Mucosa of stomach (tissue), 1 donor: Measurements from ENCODE around the gene TRIM40.
A peak's percentile ranks its signal among the peaks of the same experiment; 100 is the strongest.
"Not testable (repeated sequence)": the region's sequence is repeated elsewhere in the genome, so short reads cannot be mapped to it uniquely, and the experiment has no call there.

Experiments
- H3K27me3 ChIP-seq: one replicate; pipeline ENCODE4 v1.7.0; 2013; ENCODE audit warnings: mild to moderate bottlenecking, low read length; ENCODE audit not compliant: control insufficient read depth, insufficient read depth
- H3K36me3 ChIP-seq: one replicate; pipeline ENCODE4 v1.7.0; 2013; ENCODE audit warnings: low read length; ENCODE audit not compliant: control insufficient read depth, insufficient read depth
- H3K4me1 ChIP-seq: one replicate; pipeline ENCODE4 v1.7.0; 2013; ENCODE audit warnings: mild to moderate bottlenecking, low read length; ENCODE audit not compliant: control insufficient read depth, insufficient read depth
- H3K4me3 ChIP-seq: one replicate; pipeline ENCODE4 v1.7.0; 2013; ENCODE audit warnings: low read length
- H3K9ac ChIP-seq: one replicate; pipeline ENCODE4 v1.7.0; 2013; ENCODE audit warnings: mild to moderate bottlenecking, low read length, moderate library complexity
- H3K9me3 ChIP-seq: one replicate; pipeline ENCODE4 v1.7.0; 2013; ENCODE audit warnings: mild to moderate bottlenecking, low read length, moderate library complexity; ENCODE audit not compliant: control insufficient read depth
- donor health status: Pancreatic carcinoma.

TRIM40 gene

GRCh38 chr6:30102414-30102969 lies 33.4 kb upstream of the TRIM40 start:
- H3K36me3 ChIP-seq = no peaks in the 10 kb centered on the region
- no peaks in the 10 kb centered on the region for H3K9me3 ChIP-seq
- peaks cover 50% of the 10 kb centered on the region for H3K4me1 ChIP-seq
- peaks cover 7% of the 10 kb centered on the region for H3K27me3 ChIP-seq
- H3K9ac ChIP-seq = peak overlapping the region; percentile 55
- H3K4me3 ChIP-seq = peak overlapping the region; percentile 73

GRCh38 chr6:30102970-30103871 lies 32.7 kb upstream of the TRIM40 start:
- peak overlapping the region; percentile 73 for H3K4me3 ChIP-seq
- no peaks in the 10 kb centered on the region for H3K36me3 ChIP-seq
- peaks cover 42% of the 10 kb centered on the region for H3K4me1 ChIP-seq
- H3K9me3 ChIP-seq = no peaks in the 10 kb centered on the region
- peaks cover 7% of the 10 kb centered on the region for H3K27me3 ChIP-seq
- H3K9ac ChIP-seq = peak overlapping the region; percentile 55

GRCh38 chr6:30103872-30104179 lies 32.1 kb upstream of the TRIM40 start:
- Histone ChIP-seq H3K9ac (peak overlapping the region; percentile 55), H3K36me3 (no peaks in the 10 kb centered on the region), H3K27me3 (peaks cover 7% of the 10 kb centered on the region), H3K4me3 (peak overlapping the region; percentile 73), H3K9me3 (no peaks in the 10 kb centered on the region), H3K4me1 (peaks cover 39% of the 10 kb centered on the region)

GRCh38 chr6:30104661-30105060 lies 31.3 kb upstream of the TRIM40 start:
- H3K9me3 ChIP-seq = no peaks in the 10 kb centered on the region
- no peaks in the 10 kb centered on the region for H3K36me3 ChIP-seq
- H3K4me3 ChIP-seq = no peak overlapping the region
- no peak overlapping the region for H3K9ac ChIP-seq
- peaks cover 42% of the 10 kb centered on the region for H3K4me1 ChIP-seq
- peaks cover 7% of the 10 kb centered on the region for H3K27me3 ChIP-seq

- Histone ChIP-seq H3K27me3 (no peaks in the 10 kb centered on the region), H3K9ac (peak overlapping the region; percentile 74), H3K4me1 (peaks cover 21% of the 10 kb centered on the region), H3K4me3 (peak overlapping the region; percentile 14), H3K9me3 (no peaks in the 10 kb centered on the region), H3K36me3 (no peaks in the 10 kb centered on the region)
Observed at GRCh38 chr6:30111266-30111856, 24.6 kb upstream of the TRIM40 start.

GRCh38 chr6:30112402-30112994 lies 23.4 kb upstream of the TRIM40 start:
- Histone ChIP-seq H3K9me3 (no peaks in the 10 kb centered on the region), H3K27me3 (no peaks in the 10 kb centered on the region), H3K4me1 (peaks cover 21% of the 10 kb centered on the region), H3K4me3 (peak overlapping the region; percentile 14), H3K36me3 (no peaks in the 10 kb centered on the region), H3K9ac (peak overlapping the region; percentile 74)

- Histone ChIP-seq H3K36me3 (no peaks in the 10 kb centered on the region), H3K9ac (peak within 1 kb of the TSS; percentile 74), H3K27me3 (no peaks in the 10 kb centered on the region), H3K4me1 (peaks cover 21% of the 10 kb centered on the region), H3K9me3 (no peaks in the 10 kb centered on the region), H3K4me3 (peak within 1 kb of the TSS; percentile 47)
Observed at GRCh38 chr6:30113003-30113759, 22.8 kb upstream of the TRIM40 start, which contains the start of gene TRIM31. Gene TRIM31, minus strand, starts transcription at chr6:30113090. Its CDS starts 285 bp downstream, at chr6:30112805.

- peak overlapping the region; percentile 74 for H3K9ac ChIP-seq
- H3K36me3 ChIP-seq = no peaks in the 10 kb centered on the region
- peak overlapping the region; percentile 47 for H3K4me3 ChIP-seq
- H3K27me3 ChIP-seq = no peaks in the 10 kb centered on the region
- H3K4me1 ChIP-seq = peaks cover 18% of the 10 kb centered on the region
- no peaks in the 10 kb centered on the region for H3K9me3 ChIP-seq
Observed at GRCh38 chr6:30113841-30114240, 22.1 kb upstream of the TRIM40 start.

GRCh38 chr6:30116724-30117123 lies 19.2 kb upstream of the TRIM40 start:
- H3K27me3 ChIP-seq = no peaks in the 10 kb centered on the region
- no peak overlapping the region for H3K9ac ChIP-seq
- H3K9me3 ChIP-seq = no peaks in the 10 kb centered on the region
- no peaks in the 10 kb centered on the region for H3K36me3 ChIP-seq
- peaks cover 19% of the 10 kb centered on the region for H3K4me1 ChIP-seq
- H3K4me3 ChIP-seq = no peak overlapping the region

GRCh38 chr6:30118691-30119090 lies 17.2 kb upstream of the TRIM40 start:
- peaks cover 24% of the 10 kb centered on the region for H3K4me1 ChIP-seq
- H3K9ac ChIP-seq, H3K27me3 ChIP-seq, H3K36me3 ChIP-seq, H3K4me3 ChIP-seq, H3K9me3 ChIP-seq: not testable (repeated sequence)

- Histone ChIP-seq H3K9ac (no peak overlapping the region), H3K27me3 (no peaks in the 10 kb centered on the region), H3K36me3 (no peaks in the 10 kb centered on the region), H3K4me1 (peaks cover 22% of the 10 kb centered on the region), H3K9me3 (no peaks in the 10 kb centered on the region), H3K4me3 (no peak overlapping the region)
Observed at GRCh38 chr6:30121446-30122366, 14.2 kb upstream of the TRIM40 start.
